Retinal pigment epithelial cell (primary cell): Measurements from ENCODE around the gene SEMA3C.

ENCODE experiments used
- DNase-seq: peaks from one replicate; pipeline ENCODE4 v3.0.0-alpha.2; 2010; ENCODE audit warnings: low read depth
- H3K4me3 ChIP-seq: 2 replicates; pipeline ENCODE4 v1.5.1; 2011; ENCODE audit warnings: mild to moderate bottlenecking, low read length, control low read depth, moderate library complexity
- CTCF ChIP-seq: conservative IDR thresholded peaks from 2 replicates; pipeline ENCODE4 v1.5.1; 2011; ENCODE audit warnings: low read depth, low read length, control low read depth, inconsistent platforms

Gene SEMA3C

GRCh38 chr7:80826520-80827238, 92.2 kb downstream of the SEMA3C start:
- no peak for TF ChIP-seq CTCF
- peak; percentile 32 for DNase-seq
- no peak overlapping the region for H3K4me3 ChIP-seq

- TF ChIP-seq CTCF, result no peak
- DNase-seq, result no peak
- H3K4me3 ChIP-seq, result no peak overlapping the region
Measured at GRCh38 chr7:80825499-80825898, 93.4 kb downstream of the SEMA3C start.

GRCh38 chr7:80824253-80824652, 94.6 kb downstream of the SEMA3C start:
- DNase-seq, result no peak
- TF ChIP-seq CTCF, result no peak

GRCh38 chr7:80823057-80823456, 95.8 kb downstream of the SEMA3C start:
- TF ChIP-seq CTCF, result no peak
- DNase-seq, result no peak
- H3K4me3 ChIP-seq, result no peak overlapping the region

More at GRCh38 chr7:80824253-80824652, 94.6 kb downstream of the SEMA3C start:
- H3K4me3 ChIP-seq, result no peak overlapping the region

- no peak for TF ChIP-seq CTCF
- no peak for DNase-seq
- no peak overlapping the region for H3K4me3 ChIP-seq
Measured at GRCh38 chr7:80821771-80822319, 97.0 kb downstream of the SEMA3C start.

GRCh38 chr7:80819503-80819902, 99.3 kb downstream of the SEMA3C start:
- no peak for TF ChIP-seq CTCF
- DNase-seq, result no peak
- no peak overlapping the region for H3K4me3 ChIP-seq

GRCh38 chr7:80818181-80818580, 100.7 kb downstream of the SEMA3C start:
- no peak for DNase-seq
- TF ChIP-seq CTCF, result no peak
- no peak overlapping the region for H3K4me3 ChIP-seq
